Fibroblast of lung (primary cell): ENCODE measurements around the gene AHR. TPM values are rescaled to one million over a fixed set of nuclear protein-coding genes. Genes with fewer than 3 reads are reported as not detected.

Source experiments
- DNase-seq, 2 donors: peaks; one replicate each; pipeline versions ENCODE4 v3.0.0 to v3.0.0-alpha.2; 2010; ENCODE audit warnings: low read depth in 2 of 2
- H2AFZ ChIP-seq: 2 replicates; pipeline ENCODE4 v1.5.1; 2012; ENCODE audit warnings: low read length, control low read depth, inconsistent platforms
- H3K27ac ChIP-seq: 2 replicates; pipeline ENCODE4 v1.5.1; 2011; ENCODE audit warnings: low read length, control low read depth; ENCODE audit not compliant: insufficient read depth
- H3K27me3 ChIP-seq: 2 replicates; pipeline ENCODE4 v1.5.1; 2011; ENCODE audit warnings: mild to moderate bottlenecking, low read length; ENCODE audit not compliant: control insufficient read depth, insufficient read depth
- H3K36me3 ChIP-seq: 2 replicates; pipeline ENCODE4 v1.5.1; 2011; ENCODE audit warnings: low read length; ENCODE audit not compliant: control insufficient read depth, insufficient read depth
- H3K4me1 ChIP-seq: 2 replicates; pipeline ENCODE4 v1.5.1; 2011; ENCODE audit warnings: low read length; ENCODE audit not compliant: control insufficient read depth, insufficient read depth; ENCODE audit errors: extremely low read depth
- H3K4me2 ChIP-seq: 2 replicates; pipeline ENCODE4 v1.5.1; 2011; ENCODE audit warnings: low read length, control low read depth; ENCODE audit not compliant: insufficient read depth; ENCODE audit errors: extremely low read depth
- H3K4me3 ChIP-seq, 4 experiments: fragments of 200-600 bp in 1 of 4; sonication (generic) in 1 of 4; replicated peaks in 1 of 4; 2 replicates each; pipeline ENCODE4 v1.5.1; 2011 to 2016; ENCODE audit warnings: low read length in 4 of 4, low read depth in 3 of 4, mild to moderate bottlenecking in 3 of 4, control low read depth in 2 of 4, inconsistent platforms in 1 of 4, mixed read lengths in 1 of 4; ENCODE audit not compliant: insufficient read depth in 1 of 4; ENCODE audit errors: control extremely low read depth in 1 of 4
- H3K79me2 ChIP-seq: 2 replicates; pipeline ENCODE4 v1.5.1; 2012; ENCODE audit warnings: mild to moderate bottlenecking, low read length, inconsistent platforms; ENCODE audit not compliant: control insufficient read depth, insufficient read depth
- H3K9ac ChIP-seq: 2 replicates; pipeline ENCODE4 v1.5.1; 2011; ENCODE audit warnings: mild to moderate bottlenecking, low read length, control low read depth; ENCODE audit not compliant: insufficient read depth
- H3K9me3 ChIP-seq: 2 replicates; pipeline ENCODE4 v1.5.1; 2012; ENCODE audit warnings: low read depth, low read length; ENCODE audit not compliant: control insufficient read depth, insufficient read depth
- H4K20me1 ChIP-seq: 2 replicates; pipeline ENCODE4 v1.5.1; 2011; ENCODE audit warnings: low read length; ENCODE audit not compliant: control insufficient read depth, insufficient read depth; ENCODE audit errors: extremely low read depth
- EZH2 ChIP-seq: IDR thresholded peaks from 2 replicates; pipeline ENCODE4 v1.5.1; 2012; ENCODE audit warnings: low read length, control low read depth, mild to moderate bottlenecking; ENCODE audit errors: missing control alignments
- polyA plus RNA-seq, 2 donors: library from polyadenylated mRNA; depleted of rRNA in 1 of 2; stranded (reverse) in 1 of 2; unstranded in 1 of 2; fragments of >200 nt; gene quantifications; 2 replicates each; pipeline ENCODE4 v1.2.1, GENCODE V29; 2011 to 2012; ENCODE audit warnings: missing spikeins in 1 of 2
- total RNA-seq: library from RNA; depleted of rRNA; stranded (reverse); fragments of >200 nt; gene quantifications from 2 replicates; pipeline ENCODE4 v1.2.1, GENCODE V29; 2014
- TF ChIP-seq, protein P1 (sequence below), 2 donors: IDR thresholded peaks in 1 of 2; conservative IDR thresholded peaks in 1 of 2; 1 replicate in 1 of 2; 2 replicates in 1 of 2; pipeline ENCODE4 v1.5.1; 2011 to 2012; ENCODE audit warnings: low read length in 2 of 2, control low read depth in 1 of 2, inconsistent platforms in 1 of 2, low read depth in 1 of 2, mild to moderate bottlenecking in 1 of 2

AHR gene
- total and polyA plus RNA-seq, 2 donors (not counting 1 experiment from before 2014, with no cell fraction given): 15.4 to 84.4 TPM

DNA sequence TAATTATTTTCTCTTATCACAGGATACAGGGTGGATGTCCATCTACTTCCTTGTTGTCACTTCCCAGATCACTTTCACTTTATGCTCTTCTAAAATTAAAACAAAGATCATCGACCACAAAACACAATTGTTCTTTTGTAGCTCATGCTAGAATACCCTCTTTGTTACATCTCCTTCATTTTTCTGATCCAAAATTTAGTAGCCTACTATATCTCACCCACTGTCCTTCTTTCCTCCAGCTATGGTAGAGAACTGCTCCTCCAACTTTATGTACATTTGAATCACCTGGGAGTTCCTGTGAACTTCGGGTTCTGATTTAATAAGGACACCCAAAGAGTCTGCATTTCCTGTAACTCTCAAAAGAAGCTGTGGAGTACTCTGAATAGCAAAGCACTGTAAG is 1.2 kb upstream of the AHR start:
- Histone ChIP-seq H3K27me3 (no peaks in the 10 kb centered on the region), H4K20me1 (no peaks in the 10 kb centered on the region), H3K4me1 (no peaks in the 10 kb centered on the region), H3K4me2 (peak overlapping the region; percentile 25), H3K9ac (no peak overlapping the region), H3K79me2 (peaks cover 37% of the 10 kb centered on the region), H2AFZ (peak overlapping the region; percentile 99), H3K27ac (no peak overlapping the region), H3K36me3 (no peaks in the 10 kb centered on the region), H3K4me3 (no peak overlapping the region), H3K9me3 (no peaks in the 10 kb centered on the region)
- no peak for DNase-seq
- TF ChIP-seq, protein P1, sequence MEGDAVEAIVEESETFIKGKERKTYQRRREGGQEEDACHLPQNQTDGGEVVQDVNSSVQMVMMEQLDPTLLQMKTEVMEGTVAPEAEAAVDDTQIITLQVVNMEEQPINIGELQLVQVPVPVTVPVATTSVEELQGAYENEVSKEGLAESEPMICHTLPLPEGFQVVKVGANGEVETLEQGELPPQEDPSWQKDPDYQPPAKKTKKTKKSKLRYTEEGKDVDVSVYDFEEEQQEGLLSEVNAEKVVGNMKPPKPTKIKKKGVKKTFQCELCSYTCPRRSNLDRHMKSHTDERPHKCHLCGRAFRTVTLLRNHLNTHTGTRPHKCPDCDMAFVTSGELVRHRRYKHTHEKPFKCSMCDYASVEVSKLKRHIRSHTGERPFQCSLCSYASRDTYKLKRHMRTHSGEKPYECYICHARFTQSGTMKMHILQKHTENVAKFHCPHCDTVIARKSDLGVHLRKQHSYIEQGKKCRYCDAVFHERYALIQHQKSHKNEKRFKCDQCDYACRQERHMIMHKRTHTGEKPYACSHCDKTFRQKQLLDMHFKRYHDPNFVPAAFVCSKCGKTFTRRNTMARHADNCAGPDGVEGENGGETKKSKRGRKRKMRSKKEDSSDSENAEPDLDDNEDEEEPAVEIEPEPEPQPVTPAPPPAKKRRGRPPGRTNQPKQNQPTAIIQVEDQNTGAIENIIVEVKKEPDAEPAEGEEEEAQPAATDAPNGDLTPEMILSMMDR (conservative IDR thresholded peaks at IDR 0.05 in 1 of 2, IDR thresholded peaks at IDR 0.05 in 1 of 2; ENCODE audit: low read depth in 1 of 2, low read length in 2 of 2): no peak
- no peak for TF ChIP-seq EZH2

DNA sequence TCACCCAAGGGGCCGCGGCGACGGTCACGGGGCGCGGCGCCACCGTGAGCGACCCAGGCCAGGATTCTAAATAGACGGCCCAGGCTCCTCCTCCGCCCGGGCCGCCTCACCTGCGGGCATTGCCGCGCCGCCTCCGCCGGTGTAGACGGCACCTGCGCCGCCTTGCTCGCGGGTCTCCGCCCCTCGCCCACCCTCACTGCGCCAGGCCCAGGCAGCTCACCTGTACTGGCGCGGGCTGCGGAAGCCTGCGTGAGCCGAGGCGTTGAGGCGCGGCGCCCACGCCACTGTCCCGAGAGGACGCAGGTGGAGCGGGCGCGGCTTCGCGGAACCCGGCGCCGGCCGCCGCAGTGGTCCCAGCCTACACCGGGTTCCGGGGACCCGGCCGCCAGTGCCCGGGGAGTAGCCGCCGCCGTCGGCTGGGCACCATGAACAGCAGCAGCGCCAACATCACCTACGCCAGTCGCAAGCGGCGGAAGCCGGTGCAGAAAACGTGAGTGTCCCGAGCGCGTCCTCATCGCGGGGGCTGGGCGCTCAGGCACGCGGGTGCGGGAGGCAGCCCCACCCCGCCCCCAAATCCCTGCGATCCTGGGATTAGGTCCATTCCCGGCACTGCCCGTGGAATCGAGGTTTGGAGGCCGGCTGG is 509 bp downstream of the AHR start:
- peaks cover 54% of the 10 kb centered on the region for H3K79me2 ChIP-seq
- peak overlapping the region; percentile 85 for H3K27ac ChIP-seq
- peak overlapping the region; percentile 84 for H3K9ac ChIP-seq

DNA sequence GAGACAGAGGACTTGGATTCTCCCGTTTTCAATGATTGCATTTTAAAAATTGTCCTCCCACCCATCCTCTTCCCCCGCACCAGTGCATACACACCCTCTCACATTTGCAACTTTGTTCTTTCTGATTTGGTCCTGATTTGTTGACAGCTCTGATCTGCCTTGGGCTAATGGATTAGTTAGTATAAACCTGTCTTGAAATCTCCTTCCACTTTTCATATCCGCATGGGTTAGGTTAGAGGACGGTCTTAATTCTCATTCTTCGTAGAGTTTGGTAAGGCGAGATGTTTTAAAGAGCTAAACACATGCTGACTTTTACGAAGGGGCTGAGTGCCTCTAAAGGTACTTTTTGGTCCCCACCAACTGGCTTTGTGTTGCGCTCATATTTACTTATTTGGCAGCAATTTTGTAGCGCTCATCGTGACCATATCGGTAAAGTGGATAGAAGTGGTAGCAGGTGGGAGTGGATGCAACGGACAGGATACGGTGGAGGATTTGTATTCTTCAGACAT is 1.1 kb downstream of the AHR start:
- Histone ChIP-seq H3K79me2 (peaks cover 60% of the 10 kb centered on the region), H3K4me3 (peak overlapping the region; percentile 82 to 94 (median 91)), H4K20me1 (no peaks in the 10 kb centered on the region), H2AFZ (peak overlapping the region; percentile 24), H3K4me2 (peak overlapping the region; percentile 68), H3K4me1 (peaks cover 3% of the 10 kb centered on the region), H3K9me3 (no peaks in the 10 kb centered on the region), H3K27me3 (no peaks in the 10 kb centered on the region), H3K9ac (peak overlapping the region; percentile 84), H3K36me3 (no peaks in the 10 kb centered on the region), H3K27ac (peak overlapping the region; percentile 85)
- no peak for TF ChIP-seq EZH2
- TF ChIP-seq, protein P1 (conservative IDR thresholded peaks at IDR 0.05 in 1 of 2, IDR thresholded peaks at IDR 0.05 in 1 of 2; ENCODE audit: low read depth in 1 of 2, low read length in 2 of 2): no peak
- peak; percentile 30 to 41 for DNase-seq

More for the DNA sequence above, 509 bp downstream of the AHR start:
- DNase-seq: peak in 1 of 2 donors; percentile 21
- Histone ChIP-seq H3K9me3 (no peaks in the 10 kb centered on the region), H3K27me3 (no peaks in the 10 kb centered on the region), H3K4me2 (no peak overlapping the region), H3K4me1 (peaks cover 3% of the 10 kb centered on the region), H3K36me3 (no peaks in the 10 kb centered on the region), H2AFZ (peak overlapping the region; percentile 40), H3K4me3 (peak overlapping the region; percentile 82 to 94 (median 91)), H4K20me1 (no peaks in the 10 kb centered on the region)
- TF ChIP-seq EZH2: no peak
- TF ChIP-seq, protein P1 (conservative IDR thresholded peaks at IDR 0.05 in 1 of 2, IDR thresholded peaks at IDR 0.05 in 1 of 2; ENCODE audit: low read depth in 1 of 2, low read length in 2 of 2): no peak
